Tongue (tissue), 2 donors: ENCODE measurements around the gene BCL7A. TPM values are rescaled to one million over a fixed set of nuclear protein-coding genes. Genes with fewer than 3 reads are reported as not detected.

Source experiments
- DNase-seq: peaks from one replicate; pipeline ENCODE4 v3.0.0-alpha.2; 2015
- total RNA-seq: library from RNA; depleted of rRNA; stranded (reverse); fragments of >200 nt; gene quantifications from one replicate; pipeline ENCODE4 v1.2.3, GENCODE V29; 2014

Gene BCL7A
- total RNA-seq, 1 donor from 2014 or later = 15.4 TPM

DNA sequence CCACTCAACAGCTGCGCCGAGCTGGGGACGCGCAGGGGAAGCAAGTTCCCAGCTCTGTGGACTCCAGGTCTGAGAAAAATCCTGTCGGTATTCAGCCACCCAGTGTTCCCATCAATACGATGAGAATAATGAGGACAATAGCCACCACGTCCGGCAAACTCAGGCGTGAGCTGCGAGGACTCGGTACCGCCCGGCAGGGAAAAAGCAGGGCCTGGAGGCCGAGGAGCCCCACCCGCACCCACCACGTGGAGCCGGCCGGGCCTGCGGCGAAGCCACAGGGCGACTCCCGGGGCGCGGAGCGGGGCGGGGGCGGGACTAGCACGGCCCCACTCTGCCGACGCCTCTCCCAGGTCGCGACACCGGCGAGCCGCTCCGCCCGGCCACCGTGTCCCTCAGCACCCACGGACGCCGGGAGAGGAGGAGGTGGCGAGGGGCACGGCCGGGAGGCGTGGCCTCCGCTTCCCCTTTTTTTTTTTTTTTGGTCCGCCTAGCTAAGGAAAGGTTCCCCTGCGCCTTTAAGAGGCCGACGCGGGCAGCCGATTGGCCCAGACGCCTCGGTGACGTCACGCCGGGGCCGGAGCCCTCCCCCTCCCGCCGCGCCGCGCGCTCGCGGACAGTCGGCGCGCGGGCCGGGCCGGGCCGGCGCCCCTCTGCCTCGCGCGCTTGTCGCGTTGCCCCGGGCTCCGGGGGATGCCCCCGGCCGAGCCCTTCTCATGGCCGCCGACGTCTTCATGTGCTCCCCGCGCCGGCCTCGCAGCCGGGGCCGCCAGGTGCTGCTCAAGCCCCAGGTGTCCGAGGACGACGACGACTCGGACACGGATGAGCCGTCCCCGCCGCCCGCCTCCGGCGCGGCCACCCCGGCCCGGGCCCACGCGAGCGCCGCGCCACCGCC is 56.7 kb downstream of the BCL7A start, which contains the start of gene MLXIP:
Gene MLXIP, plus strand, starts transcription at position 616 of the 892 bp plus-strand sequence. Its CDS starts 98 bp downstream, at position 714.
- peak; percentile 97 for DNase-seq

DNA sequence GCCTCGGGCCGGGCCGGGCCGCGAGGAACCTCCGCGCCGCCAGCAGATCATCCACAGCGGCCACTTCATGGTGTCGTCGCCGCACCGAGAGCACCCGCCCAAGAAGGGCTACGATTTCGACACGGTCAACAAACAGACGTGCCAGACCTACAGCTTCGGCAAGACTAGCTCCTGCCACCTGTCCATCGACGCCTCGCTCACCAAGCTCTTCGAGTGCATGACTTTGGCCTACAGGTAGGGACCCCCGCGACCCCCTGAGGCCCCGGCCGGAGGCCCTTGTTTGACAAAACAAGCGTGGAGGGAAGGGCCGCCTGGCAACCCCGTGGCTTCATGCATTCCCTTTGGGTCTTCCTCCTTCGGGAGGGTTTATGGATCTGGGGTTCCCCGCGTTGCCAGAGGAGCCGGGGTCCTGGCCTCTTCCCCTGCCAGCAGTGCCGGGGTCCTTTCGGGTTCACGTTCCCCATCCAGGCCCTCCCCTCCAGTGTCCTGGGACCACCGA is 57.4 kb downstream of the BCL7A start:
- peak; percentile 36 for DNase-seq

DNA sequence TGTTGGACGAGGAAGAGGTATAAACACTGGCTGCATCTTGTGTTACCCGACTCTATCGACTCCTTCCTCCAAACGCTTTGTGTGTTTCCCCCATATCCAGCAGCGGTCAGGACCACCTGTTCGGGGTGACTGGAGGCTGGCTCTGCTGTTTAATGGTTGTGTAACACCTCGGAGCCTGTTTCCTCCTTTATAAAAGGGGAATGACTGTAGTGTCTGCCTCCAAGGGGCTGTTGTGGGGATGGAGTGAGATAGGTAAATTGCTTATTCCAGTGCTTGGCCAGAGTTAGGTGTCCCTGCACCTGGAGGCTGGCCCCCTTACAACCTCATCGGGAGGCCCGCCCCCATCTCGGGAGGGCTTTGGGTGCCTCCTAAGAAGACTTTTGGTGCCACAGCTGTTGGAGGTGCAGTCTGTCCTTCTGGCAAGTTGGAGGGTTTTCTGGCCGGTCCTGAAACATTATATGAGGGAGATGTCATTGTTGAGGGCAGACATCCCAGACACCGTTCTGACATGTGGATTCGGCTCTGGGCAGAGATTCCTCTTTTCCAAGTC is 57.9 kb downstream of the BCL7A start:
- DNase-seq = peak; percentile 37

DNA sequence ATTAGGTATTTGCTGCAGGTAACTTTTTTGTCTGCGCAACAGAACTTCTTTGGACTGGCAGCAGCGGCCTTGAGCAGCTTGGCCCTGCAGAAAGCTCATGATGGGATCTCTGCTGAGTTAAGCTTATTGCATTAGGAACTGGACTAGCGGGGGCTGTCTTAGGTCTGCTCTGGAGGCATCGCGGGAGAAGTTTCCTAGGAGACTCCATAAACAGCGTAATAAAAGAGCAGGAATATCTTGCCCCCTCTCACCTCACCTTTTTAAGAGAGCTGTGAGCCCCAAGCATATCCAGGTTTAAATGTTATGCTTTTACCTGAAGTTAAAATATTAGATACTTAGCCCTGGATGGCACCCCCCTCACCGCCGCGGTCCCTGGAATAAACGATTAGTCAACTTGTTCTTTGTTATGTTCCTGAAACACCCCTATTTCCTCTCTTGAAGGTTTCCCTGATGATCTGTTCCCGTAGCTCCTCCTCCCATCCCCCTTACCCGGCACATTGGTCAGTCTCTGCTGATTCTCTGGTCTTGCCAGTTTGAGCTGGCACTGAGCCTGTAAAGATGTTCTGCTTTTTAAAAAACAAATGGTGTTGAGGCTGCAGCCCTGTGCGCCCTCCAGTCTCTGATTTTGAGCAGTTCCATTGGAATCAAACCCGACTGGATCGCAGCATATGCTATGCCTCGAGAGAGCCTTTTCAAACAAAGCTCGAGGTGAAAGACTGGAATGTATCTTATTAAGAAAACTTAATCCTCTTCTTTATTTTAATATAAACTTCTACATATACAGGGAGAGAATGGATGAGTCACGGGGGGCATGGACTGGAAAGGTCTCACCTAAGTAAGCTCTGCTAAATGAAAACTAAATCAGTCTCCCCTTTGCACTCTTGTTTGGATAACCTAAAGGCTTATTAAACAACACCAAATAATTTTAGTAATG is 58.7 kb downstream of the BCL7A start:
- DNase-seq = peak; percentile 78

DNA sequence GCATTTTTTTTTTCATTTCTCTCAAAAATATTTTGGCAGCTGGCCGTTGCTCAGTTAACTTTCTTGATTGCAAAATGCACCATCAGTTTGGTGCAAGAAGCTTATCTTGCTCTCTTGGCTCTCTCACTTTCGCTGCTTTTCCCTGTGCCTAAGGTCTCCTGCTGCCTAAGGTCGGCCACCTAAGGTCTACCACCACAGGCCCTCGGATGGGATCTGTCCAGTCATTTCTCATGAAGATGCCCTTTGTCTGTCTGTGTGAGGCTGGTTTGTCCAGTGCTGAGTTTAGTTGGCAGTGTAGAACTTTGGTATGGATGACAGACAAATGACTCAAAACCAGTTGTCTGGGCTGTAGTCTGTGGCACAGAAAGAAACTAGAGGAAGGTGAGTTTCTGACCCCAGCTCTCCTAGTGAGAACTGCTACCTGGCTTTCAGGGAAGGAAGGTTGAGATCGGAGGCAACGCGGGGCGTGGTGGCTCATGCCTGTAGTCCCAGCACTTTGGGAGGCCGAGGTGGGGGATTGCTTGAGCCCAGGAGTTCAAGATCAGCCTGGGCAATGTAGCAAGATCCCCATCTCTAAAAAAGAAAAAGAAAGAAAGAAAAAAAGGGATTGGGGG is 59.5 kb downstream of the BCL7A start:
- no peak for DNase-seq

DNA sequence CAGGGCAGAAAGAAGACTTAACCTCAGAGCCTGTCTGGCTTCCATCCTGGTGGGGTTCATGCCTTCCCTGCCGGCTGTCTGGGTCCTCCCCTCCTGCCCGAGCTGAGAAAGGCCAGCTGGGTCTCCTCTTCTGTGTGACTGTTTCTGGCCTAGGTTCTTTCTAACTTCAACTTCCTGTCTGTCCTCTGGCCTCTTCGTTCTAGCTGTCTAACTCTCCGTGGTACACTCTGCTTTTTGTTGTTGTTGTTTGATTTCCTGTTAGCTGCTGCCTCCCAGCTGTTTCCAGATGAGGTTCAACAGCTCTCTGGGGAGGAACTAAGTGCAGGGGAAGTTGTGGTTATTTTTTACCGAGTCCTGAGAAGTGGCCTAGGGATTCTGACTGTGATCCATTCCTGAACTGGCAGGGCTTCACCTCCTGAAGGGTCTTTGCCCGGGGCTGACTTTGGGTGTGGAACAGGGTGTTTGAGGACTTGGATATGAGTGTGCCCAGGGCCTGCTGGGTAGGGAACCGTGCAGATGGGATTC is 60.1 kb downstream of the BCL7A start:
- DNase-seq = peak; percentile 46

DNA sequence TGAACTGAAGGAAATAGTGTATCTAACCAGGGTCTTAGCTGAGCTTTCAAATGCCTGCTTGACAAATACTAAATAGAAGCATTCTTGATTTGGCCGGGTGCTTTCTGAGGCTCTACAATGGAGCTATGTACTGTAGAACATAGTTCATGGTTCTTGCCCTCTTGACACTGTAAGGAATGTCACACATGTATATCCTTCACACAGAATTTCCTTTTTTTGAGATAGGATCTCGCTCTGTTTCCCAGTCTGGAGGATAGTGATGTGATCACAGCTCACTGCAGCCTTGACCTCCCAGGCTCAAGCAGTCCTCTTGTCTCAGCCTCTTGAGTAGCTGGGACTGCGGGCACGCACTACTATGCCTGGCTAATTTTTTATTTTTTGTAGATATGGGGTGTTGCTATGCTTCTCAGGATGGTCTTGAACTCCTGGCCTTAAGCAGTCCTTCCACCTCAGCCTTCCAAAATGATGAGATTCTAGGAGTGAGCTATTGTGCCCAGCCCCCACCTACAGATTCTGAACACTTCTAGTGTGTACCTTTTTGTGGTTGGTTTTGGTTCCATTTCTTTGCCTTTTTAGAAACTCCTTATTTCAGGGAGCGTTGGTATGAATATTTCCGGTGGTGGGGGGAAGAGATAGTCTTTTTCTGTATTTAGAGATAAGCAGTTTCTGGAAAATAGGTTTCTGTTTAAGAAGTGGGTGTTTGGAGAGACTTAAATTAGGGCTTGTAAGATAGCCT is 61.1 kb downstream of the BCL7A start:
- DNase-seq = no peak

DNA sequence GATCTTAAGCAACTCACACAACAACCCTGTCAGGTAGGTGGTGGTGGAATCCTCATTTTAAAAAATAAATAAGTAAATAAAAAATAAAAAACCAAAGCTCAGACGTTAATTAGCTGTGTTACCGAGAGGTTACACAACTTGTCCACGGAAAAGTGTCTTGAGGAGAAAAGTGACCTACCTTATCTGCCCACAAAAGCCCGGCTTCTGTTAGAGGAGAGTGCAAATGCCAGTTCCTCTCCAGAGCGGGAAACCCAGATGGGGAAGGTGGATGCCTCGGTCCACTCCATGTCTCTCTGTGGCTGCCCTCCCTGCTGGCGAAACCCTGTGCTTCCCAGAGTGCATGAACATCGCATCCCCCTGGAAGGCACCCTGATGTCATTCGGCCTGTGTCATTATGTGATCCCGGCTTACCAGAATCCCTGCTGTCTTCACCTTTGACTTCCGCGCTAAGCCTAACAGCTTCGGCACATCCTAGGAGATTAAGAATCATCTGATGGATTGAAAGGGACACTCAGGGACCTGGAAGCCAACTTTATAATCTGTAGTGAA is 63.2 kb downstream of the BCL7A start:
- DNase-seq = no peak

DNA sequence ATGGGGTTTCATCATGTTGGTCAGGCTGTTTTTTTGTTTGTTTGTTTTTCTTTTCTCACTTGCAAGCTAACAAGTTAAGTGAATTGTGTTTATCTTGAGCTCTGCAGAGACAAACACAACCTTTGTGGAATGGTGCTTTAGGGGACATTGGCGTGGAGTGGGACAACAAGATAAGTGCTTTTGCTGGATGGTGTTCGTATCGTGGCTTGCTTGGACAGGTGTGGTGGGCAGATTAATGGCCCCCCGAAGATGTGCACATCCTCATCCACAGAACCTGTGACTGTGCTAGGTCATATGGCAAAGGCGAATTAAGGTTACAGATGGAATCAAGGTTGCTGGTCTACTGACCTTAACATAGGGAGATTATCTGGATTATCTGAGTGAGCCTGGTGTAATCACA is 63.9 kb downstream of the BCL7A start:
- DNase-seq = no peak

DNA sequence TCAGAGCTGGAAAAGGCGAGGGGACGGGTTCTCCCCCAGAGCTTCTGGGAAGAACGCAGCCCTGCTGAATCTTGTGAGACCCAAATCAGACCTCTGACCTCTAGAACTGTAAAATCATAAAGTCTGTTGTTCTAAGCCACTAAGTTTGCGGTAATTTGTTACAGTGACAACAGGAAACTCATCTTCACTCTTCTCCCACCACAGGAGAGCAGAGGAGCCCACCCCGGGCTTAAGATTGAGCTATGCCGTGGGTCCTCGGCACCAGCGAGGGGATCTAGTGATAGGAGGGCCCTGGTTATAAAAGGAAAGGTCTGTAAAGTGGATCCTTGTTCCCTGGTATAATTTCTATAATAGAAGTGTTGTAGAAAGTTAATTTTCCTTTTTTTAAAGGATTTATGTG is 64.4 kb downstream of the BCL7A start:
- DNase-seq = no peak

DNA sequence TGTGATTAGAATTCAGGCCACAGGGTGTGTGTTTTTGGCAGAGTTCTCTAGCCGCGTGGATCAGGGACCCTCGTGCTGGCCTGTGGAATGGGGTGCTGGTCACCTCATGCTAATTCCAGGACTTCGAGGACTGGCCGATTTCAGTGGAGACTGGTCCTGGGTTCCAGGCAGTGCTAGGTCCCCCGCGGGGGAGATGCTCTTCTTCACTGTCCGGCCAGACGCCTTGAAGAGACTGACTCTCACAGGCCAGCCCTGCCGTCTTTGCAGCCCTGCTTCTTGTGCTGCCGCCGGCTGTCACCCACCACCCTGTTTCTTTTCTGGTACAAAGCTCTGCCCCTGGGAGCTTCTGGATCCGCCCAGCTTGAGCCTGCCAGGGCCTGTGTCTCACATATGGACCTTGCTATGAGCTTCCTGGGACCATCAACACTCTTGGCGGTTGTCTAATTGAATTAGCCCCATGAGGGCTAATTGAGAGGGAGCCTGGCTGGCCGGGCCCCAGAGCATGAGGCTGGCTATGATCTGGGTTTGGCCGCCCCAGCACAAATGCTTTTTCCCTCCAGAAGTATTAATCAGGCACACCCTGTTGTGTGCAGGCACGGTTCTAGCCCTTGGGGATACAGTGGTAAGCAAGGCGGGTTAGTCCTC is 65.1 kb downstream of the BCL7A start:
- DNase-seq = no peak

DNA sequence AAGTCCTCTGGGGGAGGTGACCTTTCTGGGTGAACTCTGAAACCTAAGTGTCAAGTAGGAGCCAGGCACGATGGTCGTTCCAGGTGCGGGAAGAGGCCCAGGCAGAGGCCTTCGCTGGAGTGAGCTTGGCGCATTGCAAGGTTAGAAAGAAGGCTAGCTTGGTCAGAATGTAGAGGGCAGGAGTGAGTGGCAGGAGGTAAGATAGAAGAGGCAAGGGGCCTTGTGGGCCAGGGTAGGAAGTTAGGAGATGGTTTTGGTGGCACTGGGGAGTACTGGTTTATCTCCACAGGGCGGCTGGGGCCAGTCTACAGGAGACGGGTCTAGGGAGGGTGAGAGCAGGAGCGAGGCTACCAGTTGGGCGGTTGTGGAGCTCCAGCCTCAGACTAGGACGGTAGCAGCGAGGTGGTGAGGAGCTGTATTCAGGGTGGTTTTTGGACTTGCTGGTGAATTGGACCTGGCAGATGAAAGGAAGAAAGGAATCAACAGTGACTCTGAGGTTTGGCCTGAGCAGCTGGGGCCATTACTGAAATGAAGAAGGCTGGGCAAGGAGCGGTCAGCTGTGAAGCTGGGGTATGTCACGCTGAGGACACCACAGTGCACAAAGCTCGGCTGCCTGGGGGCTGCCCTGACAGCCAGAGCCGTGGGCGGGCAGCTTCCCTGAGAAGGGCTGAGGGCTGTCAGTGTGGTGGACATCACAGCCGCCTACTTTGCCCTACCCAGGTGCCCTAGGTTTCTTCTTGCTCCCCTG is 65.9 kb downstream of the BCL7A start:
- peak; percentile 32 for DNase-seq

DNA sequence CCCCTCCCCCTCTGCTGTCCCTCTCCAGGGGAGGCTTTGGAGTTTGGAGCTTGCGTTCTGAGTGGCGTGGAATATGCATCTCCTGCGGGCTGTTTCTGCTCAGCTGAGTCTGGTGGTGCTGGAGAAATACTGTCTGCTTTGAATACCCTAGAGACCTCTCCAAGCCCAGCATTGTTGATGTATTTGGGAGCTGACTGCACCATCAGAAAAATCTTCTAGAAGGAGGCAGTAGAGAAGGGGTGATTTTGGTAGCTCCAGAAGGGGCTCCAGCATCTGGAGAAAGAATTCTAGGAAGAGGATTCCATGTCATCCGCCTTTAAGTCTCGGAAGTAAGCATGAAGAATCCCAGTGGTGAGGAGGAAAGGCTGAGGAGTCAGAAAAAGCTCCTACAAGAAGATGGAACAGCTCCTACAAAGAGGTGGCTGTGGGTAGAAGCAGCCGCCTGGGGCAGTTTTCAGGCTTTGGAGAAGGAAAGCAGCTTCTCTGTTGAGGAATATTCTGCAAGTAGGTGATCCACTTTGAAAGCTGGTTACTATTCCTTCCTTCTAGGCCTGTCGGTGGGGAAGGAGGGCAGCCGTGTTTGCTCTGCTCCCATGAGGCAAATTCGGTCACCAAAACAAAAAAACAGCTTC is 66.6 kb downstream of the BCL7A start:
- DNase-seq = no peak

DNA sequence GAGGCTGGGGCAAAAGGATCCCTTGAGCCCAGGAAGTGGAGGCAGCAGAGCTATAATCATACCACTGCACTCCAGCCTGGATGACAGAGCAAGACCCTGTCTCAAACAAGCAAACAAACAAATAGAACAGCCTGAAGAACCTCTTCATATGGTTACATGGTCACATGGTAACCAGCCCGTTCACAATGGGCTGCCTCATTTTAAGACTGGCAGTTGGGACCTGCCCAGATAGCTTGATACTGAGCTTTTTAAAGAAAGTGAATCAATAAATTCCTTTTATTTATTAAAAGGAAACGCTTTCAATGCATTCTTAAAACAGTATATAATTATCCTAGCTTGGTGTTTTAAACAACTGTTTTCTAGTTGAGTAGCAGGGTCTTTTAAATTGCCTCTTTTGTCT is 67.4 kb downstream of the BCL7A start:
- DNase-seq = no peak

DNA sequence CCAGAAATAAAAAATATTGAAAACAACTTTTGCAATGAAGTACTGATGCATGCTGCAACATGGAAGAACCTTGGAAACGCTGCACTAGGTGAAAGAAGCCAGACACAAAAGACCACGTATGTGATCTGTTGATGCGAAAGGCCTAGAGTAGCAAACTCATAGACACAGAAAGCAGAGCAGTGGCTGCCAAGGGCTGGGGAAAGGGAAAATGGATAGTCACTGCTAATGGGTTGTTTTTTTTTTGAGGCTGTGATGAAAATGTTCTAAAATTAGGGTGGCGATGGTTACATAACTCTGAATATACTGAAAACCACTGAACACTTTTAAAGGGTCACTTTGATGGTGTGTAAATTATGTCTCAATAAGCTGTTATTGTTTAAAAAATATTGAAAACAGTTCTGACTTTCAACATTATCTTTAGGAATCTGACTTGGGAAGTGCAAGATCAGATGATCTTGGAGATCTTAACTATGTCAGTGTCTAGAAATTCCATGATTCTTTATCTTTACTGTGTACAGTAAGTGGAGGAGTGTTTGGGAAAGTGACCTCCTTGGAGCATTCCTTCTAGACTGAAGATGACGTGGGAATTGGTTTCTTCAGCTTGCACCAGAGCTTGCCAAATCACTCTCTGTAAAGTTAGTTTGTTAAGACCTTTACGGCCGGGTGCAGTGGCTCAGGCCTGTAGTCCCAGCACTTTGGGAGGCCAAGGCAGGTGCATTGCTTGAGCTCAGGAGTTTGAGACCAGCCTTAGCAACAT is 69.3 kb downstream of the BCL7A start:
- DNase-seq = no peak

DNA sequence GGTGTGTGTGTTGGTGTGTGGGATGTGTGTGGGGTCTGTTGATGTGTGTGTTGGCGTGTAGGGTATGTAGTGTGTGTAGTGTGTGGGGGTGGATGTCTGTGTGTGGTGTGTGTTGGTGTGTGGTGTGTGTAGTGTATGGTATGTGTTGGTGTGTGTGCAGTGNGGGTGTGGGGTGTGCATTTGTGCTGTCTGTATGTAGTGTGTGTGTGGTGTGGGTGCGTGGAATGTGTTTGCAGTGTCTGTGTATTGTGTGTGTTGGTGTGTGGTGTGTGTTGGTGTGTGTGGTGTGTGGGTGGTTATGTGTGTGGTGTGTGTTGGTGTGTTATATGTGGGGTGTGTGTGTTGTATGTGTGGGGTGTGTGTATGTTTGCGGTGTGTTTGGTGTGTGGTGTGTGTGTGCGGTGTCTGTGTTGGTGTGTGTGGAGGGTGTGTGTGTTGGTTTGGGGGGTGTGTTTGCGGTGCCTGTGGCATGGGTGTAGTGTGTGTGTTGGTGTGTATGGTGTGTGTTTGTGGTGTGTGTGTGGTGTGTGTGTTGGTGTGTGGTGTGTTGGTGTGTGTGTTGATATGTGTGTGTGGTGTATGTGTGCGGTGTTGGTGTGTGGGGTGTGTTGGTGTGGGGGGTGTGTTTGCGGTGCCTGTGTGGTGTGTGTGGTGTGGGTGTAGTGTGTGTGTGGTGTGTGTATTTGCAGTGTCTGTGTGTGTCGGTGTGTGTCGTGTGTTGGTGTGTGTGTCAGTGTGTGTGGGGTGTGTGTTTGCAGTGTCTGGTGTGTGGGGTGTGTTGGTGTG is 71.6 kb downstream of the BCL7A start:
- DNase-seq = no peak

DNA sequence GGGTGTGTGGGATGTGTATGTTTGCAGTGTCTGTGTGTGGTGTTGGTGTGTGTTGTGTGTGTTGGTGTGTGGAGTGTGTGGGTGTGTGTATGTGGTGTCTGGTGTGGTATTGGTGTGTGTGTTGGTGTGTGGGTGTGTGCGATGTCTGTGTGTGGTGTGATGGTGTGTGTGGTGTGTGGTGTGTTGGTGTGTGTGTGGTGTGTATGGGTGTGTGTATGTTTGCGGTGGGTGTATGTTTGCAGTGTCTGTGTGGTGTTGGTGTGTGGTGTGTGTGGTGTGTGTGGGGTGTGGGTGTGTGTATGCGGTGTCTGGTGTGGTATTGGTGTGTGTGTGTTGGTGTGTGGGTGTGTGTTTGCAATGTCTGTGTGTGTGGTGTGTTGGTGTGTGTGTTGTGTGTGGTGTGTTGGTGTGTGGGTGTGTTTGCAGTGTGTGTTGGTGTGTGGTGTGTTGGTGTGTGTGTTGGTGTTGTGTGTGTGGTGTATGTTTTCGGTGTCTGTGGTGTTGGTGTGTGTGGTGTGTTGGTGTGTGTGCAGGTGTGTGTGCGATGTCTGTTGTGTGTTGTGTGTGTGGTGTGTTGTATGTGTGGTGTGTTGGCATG is 72.6 kb downstream of the BCL7A start:
- no peak for DNase-seq
